A549 (cell line): Measurements from ENCODE around the gene NPEPPS.

Experiments
- CEBPB ChIP-seq, 2 experiments: fragments of >200 bp in 1 of 2; sonication (Bioruptor Twin) in 1 of 2; formaldehyde crosslinking in 1 of 2; IDR thresholded peaks; 2 replicates each; pipeline ENCODE4 v1.6.1; 2012 to 2016
- GATA3 ChIP-seq: IDR thresholded peaks from 2 replicates; pipeline ENCODE4 v1.6.1; 2012; ENCODE audit warnings: borderline replicate concordance
- MAFK ChIP-seq: fragments of 450-650 bp; IDR thresholded peaks from 2 replicates; pipeline ENCODE4 v1.6.1; 2014; ENCODE audit not compliant: partially characterized antibody
- MYC ChIP-seq: IDR thresholded peaks from 2 replicates; pipeline ENCODE4 v1.6.1; 2012; ENCODE audit warnings: mild to moderate bottlenecking, inconsistent platforms, low read length, improper control_type of control experiment, borderline replicate concordance
- PHF8 ChIP-seq: fragments of 200-600 bp; sonication (generic); IDR thresholded peaks from 2 replicates; pipeline ENCODE4 v1.6.1; 2016; ENCODE audit warnings: low read depth, mild to moderate bottlenecking, antibody characterized with exemption, moderate library complexity, borderline replicate concordance
- POLR2A ChIP-seq: IDR thresholded peaks from 2 replicates; pipeline ENCODE4 v1.6.1; 2012; ENCODE audit warnings: mild to moderate bottlenecking, low read length
- RCOR1 ChIP-seq: fragments of 150-350 bp; IDR thresholded peaks from 2 replicates; pipeline ENCODE4 v1.6.1; 2014; ENCODE audit warnings: antibody characterized with exemption, low read length, low read depth
- SMC3 ChIP-seq: fragments of >200 bp; sonication (Bioruptor Twin); formaldehyde crosslinking; IDR thresholded peaks from 3 replicates; pipeline ENCODE4 v1.6.1; 2018; ENCODE audit warnings: inconsistent platforms
- SREBF2 ChIP-seq: fragments of 450-650 bp; IDR thresholded peaks from 2 replicates; pipeline ENCODE4 v1.6.1; 2014; ENCODE audit warnings: mild to moderate bottlenecking, moderate library complexity
- TP53 ChIP-seq: fragments of 250-450 bp; sonication (Bioruptor Pico); IDR thresholded peaks from 2 replicates; pipeline ENCODE4 v1.5.0; 2021; ENCODE audit warnings: mild to moderate bottlenecking, moderate library complexity
- TF ChIP-seq, protein P1 (sequence below): fragments of >200 bp; sonication (Bioruptor Twin); formaldehyde crosslinking; IDR thresholded peaks from 3 replicates; pipeline ENCODE4 v1.5.1; 2016

DNA sequence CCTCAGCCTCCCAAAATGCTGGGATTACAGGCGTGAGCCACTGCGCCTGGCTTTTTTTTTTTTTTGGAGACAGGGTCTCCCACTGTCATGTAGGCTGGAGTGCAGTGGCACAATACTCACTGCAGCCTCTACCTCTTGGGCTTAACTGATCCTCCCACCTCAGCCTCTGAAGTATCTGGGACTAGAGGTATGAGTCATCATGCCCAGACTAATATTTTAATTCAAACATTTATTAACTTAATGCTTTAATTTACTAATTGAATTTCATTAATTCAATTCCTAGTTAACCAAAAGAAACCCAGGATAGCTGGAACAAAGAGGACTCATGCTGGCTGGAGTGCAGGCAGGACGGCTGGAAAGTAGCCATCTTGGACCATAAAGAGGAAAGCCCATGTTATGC, 104.8 kb downstream of the NPEPPS start:
- TF ChIP-seq SREBF2, result no peak
- no peak for TF ChIP-seq RCOR1
- TF ChIP-seq, protein P1, sequence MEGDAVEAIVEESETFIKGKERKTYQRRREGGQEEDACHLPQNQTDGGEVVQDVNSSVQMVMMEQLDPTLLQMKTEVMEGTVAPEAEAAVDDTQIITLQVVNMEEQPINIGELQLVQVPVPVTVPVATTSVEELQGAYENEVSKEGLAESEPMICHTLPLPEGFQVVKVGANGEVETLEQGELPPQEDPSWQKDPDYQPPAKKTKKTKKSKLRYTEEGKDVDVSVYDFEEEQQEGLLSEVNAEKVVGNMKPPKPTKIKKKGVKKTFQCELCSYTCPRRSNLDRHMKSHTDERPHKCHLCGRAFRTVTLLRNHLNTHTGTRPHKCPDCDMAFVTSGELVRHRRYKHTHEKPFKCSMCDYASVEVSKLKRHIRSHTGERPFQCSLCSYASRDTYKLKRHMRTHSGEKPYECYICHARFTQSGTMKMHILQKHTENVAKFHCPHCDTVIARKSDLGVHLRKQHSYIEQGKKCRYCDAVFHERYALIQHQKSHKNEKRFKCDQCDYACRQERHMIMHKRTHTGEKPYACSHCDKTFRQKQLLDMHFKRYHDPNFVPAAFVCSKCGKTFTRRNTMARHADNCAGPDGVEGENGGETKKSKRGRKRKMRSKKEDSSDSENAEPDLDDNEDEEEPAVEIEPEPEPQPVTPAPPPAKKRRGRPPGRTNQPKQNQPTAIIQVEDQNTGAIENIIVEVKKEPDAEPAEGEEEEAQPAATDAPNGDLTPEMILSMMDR, result no peak
- no peak for TF ChIP-seq SMC3
- no peak for TF ChIP-seq GATA3
- no peak for TF ChIP-seq PHF8
- TF ChIP-seq MAFK, result no peak
- TF ChIP-seq CEBPB (IDR thresholded peaks at IDR 0.05), result no peak
- no peak for TF ChIP-seq POLR2A
- TF ChIP-seq MYC, result no peak
- TF ChIP-seq TP53 (CRISPR knock-in tag), result no peak
